ENCODE measurements around the gene PHF13. TPM values are rescaled to one million over a fixed set of nuclear protein-coding genes. Genes with fewer than 3 reads are reported as not detected.
A peak's percentile ranks its signal among the peaks of the same experiment; 100 is the strongest.
"Not testable (repeated sequence)": the region's sequence is repeated elsewhere in the genome, so short reads cannot be mapped to it uniquely, and the experiment has no call there.

The PHF13 gene
- total RNA-seq, 1 experiment from 2014 or later = 36.6 TPM

DNA sequence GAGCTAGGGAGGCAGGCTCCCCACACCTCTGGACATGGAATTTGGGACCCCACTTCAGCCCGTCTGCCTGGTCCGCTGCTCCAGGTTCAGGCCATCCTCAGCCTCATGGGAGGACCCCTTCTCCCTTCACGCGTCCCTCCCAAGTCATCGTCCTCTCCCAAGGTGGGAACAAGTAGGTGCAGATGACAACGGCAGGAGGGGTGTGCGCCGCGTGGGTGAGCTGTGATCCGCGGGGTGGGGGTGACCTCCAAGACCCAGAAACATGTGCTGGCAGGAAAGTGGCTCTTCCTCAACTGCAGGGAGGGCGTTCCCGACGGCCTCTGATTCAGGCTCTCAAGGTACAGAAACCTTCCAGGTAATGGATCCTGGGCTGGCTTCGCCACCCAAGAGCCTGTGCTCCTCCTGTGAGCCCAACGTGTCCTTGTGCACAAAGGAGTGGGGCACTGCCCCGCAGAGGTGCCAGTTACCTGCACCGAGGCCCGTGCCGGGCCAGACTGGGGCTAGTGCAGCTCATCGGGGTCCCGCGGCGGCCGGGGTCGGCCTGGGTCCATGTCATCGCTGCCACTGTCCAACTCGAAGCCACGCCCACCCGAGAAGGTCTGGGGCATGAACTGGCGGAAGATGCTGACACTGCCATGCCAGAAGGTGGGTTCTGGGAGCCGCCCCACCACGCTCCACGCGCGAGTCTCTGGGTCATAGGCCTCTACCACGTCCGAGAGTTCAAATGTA lies 20.5 kb upstream of the PHF13 start:
- Histone ChIP-seq H3K36me3 (replicated peaks; ENCODE audit: control insufficient read depth, insufficient read depth, low read length) (peaks cover 34% of the 10 kb centered on the region), H3K4me3 (ENCODE audit: insufficient read depth, low read depth, low read length) (no peak overlapping the region), H3K27me3 (ENCODE audit: control insufficient read depth, insufficient read depth, low read length) (no peaks in the 10 kb centered on the region)
- peak; percentile 54 for DNase-seq

DNA sequence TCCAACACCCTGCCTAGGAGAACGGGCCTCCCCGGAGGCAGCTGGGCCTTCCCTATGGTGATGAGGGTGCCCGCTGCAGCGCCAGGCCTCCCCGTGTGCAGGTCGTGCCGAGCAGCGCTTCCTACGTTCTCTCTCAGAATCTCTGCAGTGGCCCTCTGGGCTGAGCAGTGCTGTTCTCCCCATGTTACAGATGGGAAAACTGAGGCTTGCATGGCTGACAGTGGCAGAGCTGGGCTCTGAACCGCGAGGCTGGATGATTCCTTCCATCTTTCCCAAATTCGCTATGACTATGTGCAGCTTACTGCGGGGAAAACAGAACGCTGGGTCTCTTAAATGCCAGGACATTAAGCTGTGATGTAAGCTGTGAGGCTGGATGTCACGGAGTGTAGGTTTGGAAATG lies 19.7 kb upstream of the PHF13 start:
- peaks cover 34% of the 10 kb centered on the region for H3K36me3 ChIP-seq (replicated peaks; ENCODE audit: control insufficient read depth, insufficient read depth, low read length)
- H3K4me3 ChIP-seq (ENCODE audit: insufficient read depth, low read depth, low read length) = no peak overlapping the region
- DNase-seq = no peak
- H3K27me3 ChIP-seq (ENCODE audit: control insufficient read depth, insufficient read depth, low read length) = no peaks in the 10 kb centered on the region

DNA sequence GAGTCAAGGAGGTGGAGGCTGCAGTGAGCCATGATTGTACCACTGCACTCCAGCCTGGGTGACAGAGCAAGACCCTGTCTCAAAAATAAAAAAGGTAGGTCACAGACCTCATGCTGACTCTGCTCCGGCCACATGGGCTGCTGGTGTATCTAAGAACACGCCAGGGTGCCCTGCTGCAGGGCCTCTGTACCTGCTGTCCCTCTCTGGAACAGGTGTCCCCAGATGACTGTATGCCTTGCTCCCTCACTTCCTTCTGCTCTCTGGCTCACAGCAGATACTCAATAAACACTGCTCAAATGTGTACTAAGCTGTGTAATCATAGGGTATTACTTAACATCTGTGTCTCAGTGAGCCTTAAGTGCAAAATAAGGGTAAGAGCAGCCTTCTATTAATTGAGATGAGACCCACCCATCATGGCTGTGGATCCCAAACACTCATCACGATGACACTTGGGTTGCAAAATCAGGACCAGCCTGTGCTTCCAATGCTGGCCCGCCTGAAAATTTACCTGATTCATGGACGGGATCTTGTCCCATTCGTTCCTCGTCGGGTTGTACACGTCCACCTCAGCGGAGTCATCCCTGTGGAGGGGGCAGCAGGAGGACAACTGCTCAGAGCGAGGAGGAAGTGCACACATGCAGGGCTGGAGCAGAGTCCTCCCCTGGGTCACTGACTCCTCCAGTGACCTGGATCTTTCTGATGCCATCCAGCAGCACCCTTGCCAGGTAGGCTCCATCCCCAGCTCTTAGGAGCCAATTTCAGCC lies 18.4 kb upstream of the PHF13 start:
- DNase-seq = peak; percentile 26
- Histone ChIP-seq H3K27me3 (ENCODE audit: control insufficient read depth, insufficient read depth, low read length) (no peaks in the 10 kb centered on the region), H3K36me3 (replicated peaks; ENCODE audit: control insufficient read depth, insufficient read depth, low read length) (peaks cover 33% of the 10 kb centered on the region), H3K4me3 (ENCODE audit: insufficient read depth, low read depth, low read length) (no peak overlapping the region)

DNA sequence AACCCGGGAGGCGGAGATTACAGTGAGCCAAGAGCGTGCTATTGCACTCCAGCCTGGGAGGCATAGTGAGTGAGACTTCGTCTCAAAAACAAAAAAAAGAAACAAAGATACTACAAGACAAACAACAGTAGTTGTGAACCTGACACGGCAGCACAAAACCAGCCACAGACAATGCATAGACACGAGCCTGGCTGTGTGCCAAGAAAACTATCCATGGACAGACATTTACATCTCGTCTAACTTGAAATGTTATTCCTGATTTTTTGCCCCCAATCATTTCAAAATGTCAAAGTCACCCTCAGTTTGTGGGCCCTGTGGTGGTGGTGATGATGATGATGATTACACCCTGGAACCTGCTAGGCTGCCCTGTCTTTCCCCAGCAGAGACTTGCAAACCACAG lies 17.2 kb upstream of the PHF13 start:
- H3K36me3 ChIP-seq (replicated peaks; ENCODE audit: control insufficient read depth, insufficient read depth, low read length) = peaks cover 33% of the 10 kb centered on the region
- no peaks in the 10 kb centered on the region for H3K27me3 ChIP-seq (ENCODE audit: control insufficient read depth, insufficient read depth, low read length)
- no peak overlapping the region for H3K4me3 ChIP-seq (ENCODE audit: insufficient read depth, low read depth, low read length)
- DNase-seq = no peak

DNA sequence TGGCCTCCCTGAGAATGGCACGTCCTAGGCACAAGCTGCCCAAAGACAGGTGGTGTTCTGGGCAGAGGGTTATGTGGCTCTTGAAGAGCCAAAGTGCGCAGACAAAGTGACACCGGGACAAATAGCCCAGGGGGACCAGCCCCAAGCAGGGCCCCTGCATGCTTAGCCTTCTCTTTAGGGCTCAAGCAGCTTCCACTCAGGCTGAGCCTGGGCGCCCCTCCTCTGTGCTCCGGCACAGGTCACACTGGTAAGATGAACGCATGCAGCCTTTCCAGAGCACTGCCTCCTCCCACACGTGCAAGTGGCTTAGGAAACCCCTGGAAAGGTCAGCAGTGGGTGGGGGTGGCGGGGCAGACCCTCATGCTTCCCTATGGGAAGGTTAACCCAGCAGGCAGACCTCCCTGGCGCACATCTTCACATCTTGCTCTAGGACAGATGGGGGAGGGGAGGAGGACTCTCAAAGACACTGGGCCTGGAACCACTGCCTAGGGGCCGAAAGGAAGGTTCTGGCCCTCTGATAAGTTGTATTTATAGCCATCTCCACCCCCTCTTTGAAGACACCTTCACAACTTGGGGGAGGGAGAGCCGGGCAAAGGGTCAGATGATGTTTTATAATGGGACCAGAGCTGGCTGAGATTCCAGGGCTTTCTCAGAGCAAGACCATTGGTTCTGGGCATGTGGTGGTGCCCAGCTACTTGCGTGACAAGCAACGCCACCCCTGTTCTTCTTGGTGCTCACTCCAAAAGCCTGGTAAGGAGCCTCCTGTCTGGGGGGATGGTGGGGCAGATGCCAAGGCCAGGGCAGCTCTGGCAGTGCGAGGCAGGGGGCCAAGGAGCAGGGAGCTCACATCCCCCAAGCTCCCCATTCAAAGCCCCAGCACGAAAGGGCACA lies 16.4 kb upstream of the PHF13 start:
- no peaks in the 10 kb centered on the region for H3K27me3 ChIP-seq (ENCODE audit: control insufficient read depth, insufficient read depth, low read length)
- no peak overlapping the region for H3K4me3 ChIP-seq (ENCODE audit: insufficient read depth, low read depth, low read length)
- peak; percentile 41 for DNase-seq
- peaks cover 33% of the 10 kb centered on the region for H3K36me3 ChIP-seq (replicated peaks; ENCODE audit: control insufficient read depth, insufficient read depth, low read length)

DNA sequence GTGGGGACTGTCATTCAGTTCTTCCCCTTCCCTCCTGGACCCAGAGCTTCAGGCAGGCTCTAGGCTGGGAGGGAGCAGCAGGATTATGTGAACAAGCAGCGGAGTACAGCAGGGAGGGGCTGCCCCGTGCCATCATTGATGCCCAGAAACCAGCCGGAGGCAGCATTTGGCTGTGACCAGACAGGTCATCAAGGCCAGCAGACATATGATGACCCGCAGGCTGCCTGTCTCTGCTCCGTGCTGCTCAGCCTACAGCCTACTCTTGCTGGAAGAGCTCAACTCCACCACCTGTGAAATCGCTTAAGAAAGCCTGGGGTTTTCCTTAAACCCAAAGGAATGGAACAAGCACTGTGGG lies 15.8 kb upstream of the PHF13 start:
- Histone ChIP-seq H3K36me3 (replicated peaks; ENCODE audit: control insufficient read depth, insufficient read depth, low read length) (peaks cover 29% of the 10 kb centered on the region), H3K27me3 (ENCODE audit: control insufficient read depth, insufficient read depth, low read length) (0 out of 2 replicates have a peak, but pooled peaks cover 2% of the 10 kb centered on the region), H3K4me3 (ENCODE audit: insufficient read depth, low read depth, low read length) (no peak overlapping the region)
- DNase-seq = peak; percentile 28

DNA sequence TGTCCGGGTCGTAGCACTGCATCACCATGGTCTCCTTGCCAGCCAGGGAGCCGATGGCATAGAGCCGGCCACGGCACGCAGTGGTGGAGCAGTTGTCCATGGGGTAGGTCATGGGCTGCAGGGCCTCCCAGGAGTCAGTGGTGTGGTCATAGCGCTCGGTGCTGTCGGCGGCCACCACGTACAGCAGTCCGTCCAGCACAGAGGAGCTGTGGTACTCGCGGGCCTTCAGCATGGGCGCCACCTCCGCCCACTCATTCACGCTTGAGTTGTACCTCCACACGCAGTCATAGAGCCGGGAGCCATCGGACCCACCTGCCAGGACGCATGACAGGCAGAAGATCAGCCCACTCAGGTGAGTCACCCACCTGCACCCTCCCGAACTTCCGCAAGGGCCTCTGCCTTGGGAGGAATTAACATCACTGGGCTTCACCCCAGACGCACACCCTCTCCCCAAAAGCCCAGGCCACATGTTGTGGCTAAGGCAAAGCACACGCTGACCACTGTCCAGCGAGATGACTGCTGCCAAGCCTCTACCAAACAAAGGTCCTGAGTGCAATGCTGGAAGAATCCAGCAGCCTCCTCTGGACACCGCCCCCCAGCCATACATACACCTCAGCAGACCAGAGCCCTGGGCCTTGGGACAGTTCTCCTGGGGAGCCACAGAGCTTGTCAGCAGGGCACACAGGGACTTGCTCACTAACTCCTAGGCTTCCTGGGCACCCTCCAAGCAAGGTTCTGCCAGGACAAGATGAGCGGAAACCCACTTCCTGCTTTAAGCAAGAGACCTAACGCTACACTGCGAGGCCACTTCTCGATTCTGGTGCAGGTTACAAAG lies 14.2 kb upstream of the PHF13 start:
- Histone ChIP-seq H3K27me3 (ENCODE audit: control insufficient read depth, insufficient read depth, low read length) (0 out of 2 replicates have a peak, but pooled peaks cover 2% of the 10 kb centered on the region), H3K36me3 (replicated peaks; ENCODE audit: control insufficient read depth, insufficient read depth, low read length) (peaks cover 22% of the 10 kb centered on the region), H3K4me3 (ENCODE audit: insufficient read depth, low read depth, low read length) (no peak overlapping the region)
- no peak for DNase-seq

DNA sequence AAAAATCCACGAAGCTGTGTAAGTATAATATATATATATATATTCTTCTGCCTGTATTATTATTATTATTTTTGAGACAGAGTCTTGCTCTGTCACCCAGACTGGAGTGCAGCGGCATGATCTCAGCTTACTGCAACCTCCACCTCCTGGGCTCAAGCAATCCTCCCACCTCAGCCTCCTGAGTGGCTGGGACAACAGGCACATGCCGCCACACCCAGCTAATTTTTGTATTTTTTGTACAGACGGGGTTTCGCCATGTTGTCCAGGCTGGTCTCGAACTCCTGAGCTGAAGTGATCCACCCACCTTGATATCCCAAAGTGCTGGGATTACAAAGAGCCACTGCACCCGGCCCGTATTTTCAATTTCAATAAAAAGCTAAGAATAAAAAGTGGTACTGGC lies 13.5 kb upstream of the PHF13 start:
- peaks cover 21% of the 10 kb centered on the region for H3K36me3 ChIP-seq (replicated peaks; ENCODE audit: control insufficient read depth, insufficient read depth, low read length)
- not testable (repeated sequence) for H3K4me3 ChIP-seq (ENCODE audit: insufficient read depth, low read depth, low read length); DNase-seq; H3K27me3 ChIP-seq (ENCODE audit: control insufficient read depth, insufficient read depth, low read length)

DNA sequence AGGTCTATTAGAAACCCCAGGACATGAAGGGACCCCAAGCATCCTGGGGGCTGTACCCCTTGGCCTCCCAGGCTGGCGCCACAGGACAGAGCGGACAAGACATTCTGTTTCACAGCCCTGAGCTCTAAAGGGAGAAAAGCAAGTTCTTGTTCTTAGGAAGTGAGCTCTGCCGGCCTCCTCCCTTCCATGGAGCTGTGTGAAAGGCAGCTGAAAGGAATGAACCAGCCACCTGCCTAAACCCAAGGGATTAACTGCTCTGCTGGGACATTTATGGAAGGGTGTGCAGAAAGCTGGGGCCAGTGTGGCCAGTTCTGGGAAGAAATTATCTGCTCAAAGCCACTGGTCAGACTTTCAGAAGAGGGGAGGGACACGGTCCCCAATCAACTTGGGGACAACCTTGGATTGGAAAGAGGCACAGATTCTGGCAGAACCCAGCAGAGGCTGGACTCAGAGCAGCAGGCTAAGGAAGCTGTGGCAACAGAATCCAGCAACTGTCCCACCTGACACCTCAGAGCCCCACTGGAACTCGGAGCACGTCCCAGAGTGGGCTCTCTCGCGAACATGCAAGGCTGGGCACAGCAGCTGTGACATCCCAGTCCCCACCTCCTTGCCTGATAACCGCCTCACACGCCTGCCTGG lies 13.0 kb upstream of the PHF13 start:
- 0 out of 2 replicates have a peak, but pooled peaks cover 2% of the 10 kb centered on the region for H3K27me3 ChIP-seq (ENCODE audit: control insufficient read depth, insufficient read depth, low read length)
- peaks cover 15% of the 10 kb centered on the region for H3K36me3 ChIP-seq (replicated peaks; ENCODE audit: control insufficient read depth, insufficient read depth, low read length)
- peak; percentile 55 for DNase-seq
- peak overlapping the region; percentile 99 for H3K4me3 ChIP-seq (ENCODE audit: insufficient read depth, low read depth, low read length)

DNA sequence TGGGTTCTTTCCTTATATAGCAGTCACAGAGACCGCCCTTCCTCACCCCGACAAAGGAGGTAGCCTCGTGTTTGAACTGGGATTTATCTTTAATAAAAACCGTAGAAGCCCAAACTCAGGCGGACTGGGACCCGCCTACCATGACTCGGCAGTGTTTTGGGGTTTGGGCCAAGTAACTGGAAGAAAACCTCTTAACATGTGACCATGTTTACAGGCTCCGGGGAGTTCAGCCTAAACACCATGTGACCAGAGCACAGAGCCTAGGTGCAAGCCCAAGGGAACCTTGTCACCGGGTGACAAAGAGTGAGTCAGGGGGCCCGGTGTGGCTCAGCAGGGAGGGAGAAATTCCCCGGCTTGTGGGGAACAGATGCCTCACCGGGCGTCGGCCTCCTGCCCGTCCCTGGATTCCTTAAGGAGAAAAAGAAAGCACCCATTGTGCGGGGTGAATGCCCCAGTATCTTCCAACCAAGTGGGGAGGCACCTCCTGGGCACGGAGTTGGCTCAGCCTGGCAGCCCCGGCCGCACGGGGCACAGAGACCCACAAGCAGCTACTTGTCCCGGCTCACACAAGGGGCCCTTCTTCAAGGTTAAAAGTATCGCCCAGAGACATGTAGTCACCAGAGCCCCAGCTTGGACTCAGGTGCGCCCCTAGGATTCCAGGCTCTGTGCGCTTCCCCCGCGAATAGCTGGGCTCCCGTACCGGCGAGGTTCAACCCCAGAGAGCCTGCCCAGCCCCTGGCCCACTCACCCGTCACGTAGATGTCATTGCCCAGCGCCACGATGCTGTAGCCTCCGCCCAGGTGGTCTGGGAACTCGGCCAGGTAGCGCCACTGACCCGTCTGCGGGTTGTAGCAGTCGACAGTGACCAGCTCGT lies 12.2 kb upstream of the PHF13 start:
- Histone ChIP-seq H3K36me3 (replicated peaks; ENCODE audit: control insufficient read depth, insufficient read depth, low read length) (peaks cover 10% of the 10 kb centered on the region), H3K4me3 (ENCODE audit: insufficient read depth, low read depth, low read length) (peak overlapping the region; percentile 99), H3K27me3 (ENCODE audit: control insufficient read depth, insufficient read depth, low read length) (0 out of 2 replicates have a peak, but pooled peaks cover 2% of the 10 kb centered on the region)
- peak; percentile 76 for DNase-seq

DNA sequence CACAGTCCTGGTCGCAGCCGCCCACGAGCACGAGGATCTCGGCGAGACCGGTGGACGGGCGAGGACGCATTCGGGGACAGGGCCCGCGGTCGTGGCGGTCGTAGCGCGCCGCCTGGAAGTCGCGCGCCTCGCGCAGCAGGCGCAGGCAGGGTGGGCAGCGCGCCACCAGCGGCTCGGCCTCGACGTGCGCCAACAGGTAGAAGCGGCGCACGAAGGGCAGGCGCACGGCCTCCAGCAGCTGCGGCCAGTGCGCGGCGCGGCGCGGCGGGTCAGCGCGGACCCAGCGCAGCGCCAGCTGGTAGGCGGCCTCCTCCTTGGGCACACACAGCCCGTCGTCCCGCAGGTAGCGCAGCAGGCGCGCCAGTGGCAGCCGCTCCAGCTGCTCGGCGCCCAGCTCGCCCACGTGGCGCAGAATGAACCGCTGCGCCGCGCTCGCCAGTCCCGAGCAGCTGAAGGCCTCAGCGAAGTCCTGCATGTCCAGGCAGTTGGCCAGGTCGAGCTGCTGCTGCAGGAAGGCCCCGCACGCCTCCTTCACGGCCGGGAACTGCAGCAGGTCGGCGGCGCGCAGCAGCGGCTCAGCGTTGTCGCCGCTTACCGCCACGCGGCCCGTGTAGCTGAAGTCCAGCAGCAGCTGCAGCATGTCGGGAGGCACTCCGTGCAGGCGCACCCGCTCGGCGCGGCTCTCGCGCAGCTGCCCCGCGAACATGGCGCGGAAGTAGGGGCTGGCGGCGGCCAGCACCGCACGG lies 11.4 kb upstream of the PHF13 start:
- Histone ChIP-seq H3K27me3 (ENCODE audit: control insufficient read depth, insufficient read depth, low read length) (0 out of 2 replicates have a peak, but pooled peaks cover 2% of the 10 kb centered on the region), H3K4me3 (ENCODE audit: insufficient read depth, low read depth, low read length) (peak overlapping the region; percentile 99), H3K36me3 (replicated peaks; ENCODE audit: control insufficient read depth, insufficient read depth, low read length) (peaks cover 4% of the 10 kb centered on the region)
- DNase-seq = peak; percentile 82

DNA sequence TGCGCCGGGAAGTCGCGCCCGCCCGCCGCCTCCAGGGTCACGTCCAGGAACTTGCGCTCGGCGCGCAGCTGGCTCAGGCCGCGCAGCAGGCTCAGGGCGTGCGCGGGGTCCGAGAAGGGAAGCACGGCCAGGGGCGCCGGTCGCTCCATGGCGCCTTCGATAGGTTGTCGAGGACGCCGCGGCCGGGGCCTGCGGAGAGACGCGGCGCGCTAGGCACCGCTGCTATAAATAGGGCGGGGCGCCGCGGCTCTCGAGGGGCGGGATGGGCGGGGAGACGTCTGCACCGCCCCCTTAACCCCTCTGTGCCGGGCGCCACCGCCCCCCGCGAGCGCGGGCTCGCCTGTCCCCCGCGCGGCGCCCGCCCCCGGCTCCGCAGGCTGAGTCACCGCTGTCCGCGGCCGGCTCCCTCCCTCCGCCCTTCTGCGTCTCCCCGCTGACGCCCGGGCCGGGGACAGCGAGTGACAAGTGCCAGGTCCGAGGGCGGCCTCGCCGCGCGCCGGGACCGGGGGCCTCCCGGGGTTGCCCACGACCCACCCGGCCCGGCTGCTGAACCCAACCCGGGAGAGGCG lies 10.8 kb upstream of the PHF13 start, which contains the start of gene KLHL21:
Gene KLHL21, minus strand, starts transcription at position 201 of the 569 bp plus-strand sequence. Its CDS starts 52 bp downstream, at position 149.
- peak; percentile 98 for DNase-seq
- 0 out of 2 replicates have a peak, but pooled peaks cover 2% of the 10 kb centered on the region for H3K27me3 ChIP-seq (ENCODE audit: control insufficient read depth, insufficient read depth, low read length)
- peak within 1 kb of the TSS; percentile 99 for H3K4me3 ChIP-seq (ENCODE audit: insufficient read depth, low read depth, low read length)
- peaks cover 4% of the 10 kb centered on the region for H3K36me3 ChIP-seq (replicated peaks; ENCODE audit: control insufficient read depth, insufficient read depth, low read length)
